Measurements from ENCODE around the gene PDGFRB.

GRCh38 chr5:150135557-150136304 is 19.9 kb downstream of the PDGFRB start:
- TF ChIP-seq CTCF (IDR thresholded peaks at IDR 0.05): no peak
- no peak for TF ChIP-seq POLR2A (IDR thresholded peaks at IDR 0.05)
